PFSK-1 (cell line): ENCODE data around the gene CDKL4.

ENCODE experiments used
- FOXP2 ChIP-seq: optimal IDR thresholded peaks from 2 replicates; pipeline ENCODE3; 2011; ENCODE audit warnings: borderline replicate concordance, control low read depth, inconsistent platforms; ENCODE audit not compliant: insufficient read depth; ENCODE audit errors: extremely low read length, extremely low read depth
- POLR2AphosphoS5 ChIP-seq: IDR thresholded peaks from 2 replicates; pipeline ENCODE4 v1.6.1; 2012; ENCODE audit warnings: low read depth, mild to moderate bottlenecking, control low read depth, low read length, moderate library complexity
- SIN3A ChIP-seq: IDR thresholded peaks from 2 replicates; pipeline ENCODE4 v1.6.1; 2012; ENCODE audit warnings: mild to moderate bottlenecking, low read length, moderate library complexity, borderline replicate concordance; ENCODE audit not compliant: insufficient read depth
- TAF1 ChIP-seq: IDR thresholded peaks from 2 replicates; pipeline ENCODE4 v1.6.1; 2012; ENCODE audit warnings: low read length, control low read depth, borderline replicate concordance; ENCODE audit not compliant: insufficient read depth
- TF ChIP-seq, protein P1 (sequence below), 2 experiments: IDR thresholded peaks; 2 replicates each; pipeline versions ENCODE4 v1.6.1 to v1.8.0; 2011 to 2012; ENCODE audit warnings: low read depth in 2 of 2, low read length in 2 of 2, control low read depth in 1 of 2, inconsistent platforms in 1 of 2, mild to moderate bottlenecking in 1 of 2, moderate library complexity in 1 of 2; ENCODE audit not compliant: insufficient read depth in 1 of 2

CDKL4 gene

DNA sequence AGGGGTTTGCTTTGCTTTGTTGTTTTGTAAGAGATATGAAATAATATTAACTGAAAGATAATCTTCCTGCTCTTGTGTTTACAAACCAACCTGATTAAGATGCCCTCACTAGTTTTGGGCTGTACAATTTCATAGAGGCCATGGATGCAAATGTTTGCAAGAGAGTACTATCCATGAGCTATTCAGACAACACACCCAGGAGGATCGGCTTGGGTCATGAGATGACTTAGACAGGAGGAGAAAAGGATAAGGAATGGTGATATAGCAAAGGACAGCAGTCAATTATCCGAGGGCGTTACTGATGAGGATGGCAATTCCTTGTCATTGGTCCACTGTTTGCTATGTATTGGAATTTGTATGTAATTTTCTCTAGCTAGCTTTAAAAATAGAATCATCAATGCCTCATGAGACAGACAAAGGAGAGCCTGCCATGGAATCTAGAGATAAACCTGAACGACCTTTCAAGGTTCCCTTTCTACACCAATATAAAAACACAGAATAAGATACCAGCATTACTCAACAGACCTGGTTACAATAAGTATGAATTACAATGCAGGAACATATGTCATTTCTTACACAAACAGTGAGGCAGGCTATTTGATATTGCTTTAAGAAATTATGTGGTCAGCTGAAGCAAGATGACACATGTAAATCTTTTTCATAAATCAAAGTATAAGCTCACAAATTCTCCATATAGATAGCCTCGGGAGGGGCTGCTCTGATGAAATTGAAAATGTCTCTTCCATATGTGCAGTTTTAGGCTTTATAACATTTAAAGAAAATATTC lies 68.6 kb downstream of the CDKL4 start:
- TF ChIP-seq FOXP2 (no peak), TAF1 (no peak), POLR2AphosphoS5 (no peak), SIN3A (no peak)
- TF ChIP-seq, protein P1, sequence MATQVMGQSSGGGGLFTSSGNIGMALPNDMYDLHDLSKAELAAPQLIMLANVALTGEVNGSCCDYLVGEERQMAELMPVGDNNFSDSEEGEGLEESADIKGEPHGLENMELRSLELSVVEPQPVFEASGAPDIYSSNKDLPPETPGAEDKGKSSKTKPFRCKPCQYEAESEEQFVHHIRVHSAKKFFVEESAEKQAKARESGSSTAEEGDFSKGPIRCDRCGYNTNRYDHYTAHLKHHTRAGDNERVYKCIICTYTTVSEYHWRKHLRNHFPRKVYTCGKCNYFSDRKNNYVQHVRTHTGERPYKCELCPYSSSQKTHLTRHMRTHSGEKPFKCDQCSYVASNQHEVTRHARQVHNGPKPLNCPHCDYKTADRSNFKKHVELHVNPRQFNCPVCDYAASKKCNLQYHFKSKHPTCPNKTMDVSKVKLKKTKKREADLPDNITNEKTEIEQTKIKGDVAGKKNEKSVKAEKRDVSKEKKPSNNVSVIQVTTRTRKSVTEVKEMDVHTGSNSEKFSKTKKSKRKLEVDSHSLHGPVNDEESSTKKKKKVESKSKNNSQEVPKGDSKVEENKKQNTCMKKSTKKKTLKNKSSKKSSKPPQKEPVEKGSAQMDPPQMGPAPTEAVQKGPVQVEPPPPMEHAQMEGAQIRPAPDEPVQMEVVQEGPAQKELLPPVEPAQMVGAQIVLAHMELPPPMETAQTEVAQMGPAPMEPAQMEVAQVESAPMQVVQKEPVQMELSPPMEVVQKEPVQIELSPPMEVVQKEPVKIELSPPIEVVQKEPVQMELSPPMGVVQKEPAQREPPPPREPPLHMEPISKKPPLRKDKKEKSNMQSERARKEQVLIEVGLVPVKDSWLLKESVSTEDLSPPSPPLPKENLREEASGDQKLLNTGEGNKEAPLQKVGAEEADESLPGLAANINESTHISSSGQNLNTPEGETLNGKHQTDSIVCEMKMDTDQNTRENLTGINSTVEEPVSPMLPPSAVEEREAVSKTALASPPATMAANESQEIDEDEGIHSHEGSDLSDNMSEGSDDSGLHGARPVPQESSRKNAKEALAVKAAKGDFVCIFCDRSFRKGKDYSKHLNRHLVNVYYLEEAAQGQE (IDR thresholded peaks at IDR 0.05; ENCODE audit: insufficient read depth in 1 of 2, low read depth in 2 of 2, low read length in 2 of 2): no peak

DNA sequence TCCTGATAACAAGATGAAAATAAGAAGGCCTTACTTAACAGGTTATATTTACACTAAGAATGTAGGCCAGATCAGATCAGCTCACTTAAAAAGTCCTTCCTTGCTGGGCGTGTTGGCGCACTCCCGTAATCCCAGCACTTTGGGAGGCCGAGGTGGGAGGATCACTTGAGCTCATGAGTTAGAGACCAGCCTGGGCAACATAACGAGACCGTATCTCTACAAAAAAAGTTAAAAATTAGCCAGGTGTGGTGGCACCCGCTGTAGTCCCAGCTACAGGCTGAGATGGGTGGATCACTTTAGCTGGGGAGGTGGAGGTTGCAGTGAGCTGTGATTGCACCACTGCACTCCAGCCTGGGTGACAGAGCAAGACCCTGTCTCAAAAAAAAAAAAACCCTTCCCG lies 69.7 kb downstream of the CDKL4 start:
- TF ChIP-seq, protein P1 (IDR thresholded peaks at IDR 0.05; ENCODE audit: insufficient read depth in 1 of 2, low read depth in 2 of 2, low read length in 2 of 2): no peak
- TF ChIP-seq FOXP2 (no peak), TAF1 (no peak), SIN3A (no peak), POLR2AphosphoS5 (no peak)

DNA sequence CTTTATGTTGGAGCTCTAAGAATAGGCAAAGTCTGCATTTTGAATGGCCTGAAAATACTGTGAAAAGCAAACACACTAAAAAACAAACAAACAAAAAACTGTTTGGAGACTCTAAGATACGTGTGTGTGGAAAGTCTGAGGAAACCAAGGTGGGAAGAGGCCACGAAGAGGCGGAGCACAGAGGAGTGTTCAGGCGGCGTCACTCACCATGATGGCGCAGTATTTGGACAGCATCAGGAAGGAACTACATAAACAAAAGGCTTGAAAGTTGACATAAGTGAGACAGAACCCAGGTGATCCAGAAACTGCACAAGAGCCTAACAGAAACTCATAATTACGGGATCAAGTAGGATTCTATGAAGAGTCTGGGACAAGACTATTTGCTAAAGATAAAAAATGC lies 72.1 kb downstream of the CDKL4 start:
- TF ChIP-seq SIN3A: no peak
- TF ChIP-seq, protein P1 (IDR thresholded peaks at IDR 0.05; ENCODE audit: insufficient read depth in 1 of 2, low read depth in 2 of 2, low read length in 2 of 2): no peak
- no peak for TF ChIP-seq FOXP2
- no peak for TF ChIP-seq POLR2AphosphoS5
- TF ChIP-seq TAF1: no peak

DNA sequence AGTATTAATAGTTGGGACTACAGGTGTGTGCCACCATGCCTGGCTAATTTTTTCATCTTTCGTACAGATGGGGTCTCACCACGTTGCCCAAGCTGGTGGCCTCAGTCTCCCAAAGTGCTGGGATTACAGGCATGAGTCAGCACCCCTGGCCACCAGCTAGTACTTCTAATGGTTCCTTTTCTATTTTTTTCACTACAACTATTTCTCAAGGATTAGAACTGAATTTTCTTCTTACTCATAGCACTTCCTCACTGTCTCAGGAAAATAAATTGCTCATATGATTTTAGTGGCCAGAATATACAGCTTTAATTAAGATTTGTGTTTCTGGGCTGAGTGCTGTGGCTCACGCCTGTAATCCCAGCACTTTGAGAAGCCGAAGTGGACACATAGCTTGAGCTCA lies 79.7 kb downstream of the CDKL4 start:
- TF ChIP-seq FOXP2 (no peak), SIN3A (no peak)

DNA sequence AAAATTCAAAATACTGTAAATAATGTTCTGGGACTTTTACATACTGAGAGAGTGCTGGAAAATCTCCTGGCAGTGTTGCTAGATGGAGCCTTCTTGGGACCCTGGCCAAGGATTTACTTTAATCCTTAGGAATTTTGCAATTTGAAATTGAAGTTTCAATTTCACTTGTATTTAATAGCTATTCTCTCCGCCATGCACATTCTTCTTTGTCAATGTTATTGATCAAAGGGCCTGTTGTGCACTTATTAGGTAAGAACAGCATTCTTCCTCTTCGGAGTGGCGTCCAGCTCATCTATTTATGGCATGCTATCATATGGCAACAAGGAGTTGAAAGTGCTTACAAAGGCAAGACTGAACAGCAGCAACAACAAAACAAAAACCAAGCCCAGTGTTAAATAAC lies 82.8 kb downstream of the CDKL4 start:
- TF ChIP-seq FOXP2 (no peak), TAF1 (no peak), SIN3A (no peak), POLR2AphosphoS5 (no peak)
- TF ChIP-seq, protein P1 (IDR thresholded peaks at IDR 0.05; ENCODE audit: insufficient read depth in 1 of 2, low read depth in 2 of 2, low read length in 2 of 2): no peak
